Measurements from ENCODE around the gene POU6F2.

Gene POU6F2

DNA sequence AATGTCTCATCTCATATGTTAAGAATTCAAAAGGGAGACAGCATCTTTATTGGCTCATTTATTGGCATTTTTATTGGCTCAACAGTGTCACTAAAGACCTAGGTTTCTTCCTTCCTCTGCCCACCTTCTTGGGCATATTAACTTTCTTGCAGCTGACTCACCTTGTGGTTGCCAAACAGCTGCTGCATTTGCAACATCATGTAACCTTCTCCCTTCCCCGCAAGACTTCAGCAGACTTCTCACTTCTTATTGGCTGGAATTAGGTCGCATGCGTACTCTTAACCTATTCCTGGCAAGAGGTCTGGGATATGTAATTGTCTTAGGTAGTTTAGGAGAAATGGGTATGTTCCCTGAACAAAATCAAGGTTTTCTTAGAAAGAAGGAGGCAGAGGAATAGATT, 263.2 kb downstream of the POU6F2 start:
- Histone ChIP-seq H4K20me1 (ENCODE audit: insufficient read depth, low read length) (no peaks in the 10 kb centered on the region), H3K27me3 (replicated peaks; ENCODE audit: insufficient read depth, low read length) (no peaks in the 10 kb centered on the region), H3K9me3 (replicated peaks; ENCODE audit: insufficient read depth, low read length) (no peaks in the 10 kb centered on the region), H3F3A (ENCODE audit: insufficient read depth, low read length) (no peaks in the 10 kb centered on the region), H3K79me2 (ENCODE audit: low read length) (no peaks in the 10 kb centered on the region), H3K36me3 (replicated peaks; ENCODE audit: insufficient read depth, low read length) (no peaks in the 10 kb centered on the region), H3K9ac (ENCODE audit: low read length) (no peak overlapping the region), H3K27ac (ENCODE audit: low read length) (no peak overlapping the region), H3K4me1 (ENCODE audit: low read length) (no peaks in the 10 kb centered on the region), H2AFZ (ENCODE audit: low read length) (no peak overlapping the region), H3K4me2 (ENCODE audit: low read depth, low read length) (no peak overlapping the region), H3K9me2 (replicated peaks; ENCODE audit: insufficient read depth, low read length) (no peaks in the 10 kb centered on the region), H3K4me3 (ENCODE audit: low read length) (no peak overlapping the region)
- TF ChIP-seq EZH2phosphoT487 (IDR thresholded peaks at IDR 0.05; ENCODE audit: low read length): no peak
- TF ChIP-seq CTCF (IDR thresholded peaks at IDR 0.05; ENCODE audit: low read length): no peak
- no peak for TF ChIP-seq EZH2 (optimal IDR thresholded peaks at IDR 0.05; ENCODE audit: low read depth, low read length)
- DNase-seq: no peak

DNA sequence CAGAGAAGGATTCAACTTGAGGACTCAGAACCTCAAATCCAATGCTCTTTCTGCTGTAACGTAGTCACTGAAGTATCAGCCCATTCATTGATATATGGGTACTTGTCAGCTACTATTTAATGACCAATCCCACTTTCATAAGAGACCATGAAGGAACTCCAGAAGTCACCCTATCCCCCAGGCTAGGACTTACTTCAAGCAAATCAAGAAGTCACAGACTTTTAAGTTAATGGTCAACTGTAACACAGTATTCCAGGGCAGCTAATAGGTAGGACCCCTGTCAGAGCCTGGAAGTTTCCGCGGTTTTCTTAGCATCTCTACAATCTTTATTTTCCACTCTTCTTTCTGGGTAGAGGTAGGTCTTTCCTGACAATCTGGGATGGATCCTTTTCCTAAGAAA, 269.9 kb downstream of the POU6F2 start:
- H3F3A ChIP-seq (ENCODE audit: insufficient read depth, low read length): no peaks in the 10 kb centered on the region
- H3K79me2 ChIP-seq (ENCODE audit: low read length): no peaks in the 10 kb centered on the region
- H2AFZ ChIP-seq (ENCODE audit: low read length): no peak overlapping the region
- H3K4me2 ChIP-seq (ENCODE audit: low read depth, low read length): no peak overlapping the region
- H3K9me2 ChIP-seq (replicated peaks; ENCODE audit: insufficient read depth, low read length): no peaks in the 10 kb centered on the region
- H3K9me3 ChIP-seq (replicated peaks; ENCODE audit: insufficient read depth, low read length): no peaks in the 10 kb centered on the region
- no peaks in the 10 kb centered on the region for H4K20me1 ChIP-seq (ENCODE audit: insufficient read depth, low read length)
- no peaks in the 10 kb centered on the region for H3K36me3 ChIP-seq (replicated peaks; ENCODE audit: insufficient read depth, low read length)
- H3K27me3 ChIP-seq (replicated peaks; ENCODE audit: insufficient read depth, low read length): no peaks in the 10 kb centered on the region
- no peak overlapping the region for H3K27ac ChIP-seq (ENCODE audit: low read length)
- H3K4me1 ChIP-seq (ENCODE audit: low read length): no peaks in the 10 kb centered on the region
- DNase-seq: no peak
- TF ChIP-seq EZH2 (optimal IDR thresholded peaks at IDR 0.05; ENCODE audit: low read depth, low read length) (no peak), CTCF (IDR thresholded peaks at IDR 0.05; ENCODE audit: low read length) (no peak)
- H3K4me3 ChIP-seq (ENCODE audit: low read length): no peak overlapping the region
- H3K9ac ChIP-seq (ENCODE audit: low read length): no peak overlapping the region

- no peak overlapping the region for H3K9ac ChIP-seq (ENCODE audit: low read length)
- H3K9me2 ChIP-seq (replicated peaks; ENCODE audit: insufficient read depth, low read length): no peaks in the 10 kb centered on the region
- no peak overlapping the region for H3K4me2 ChIP-seq (ENCODE audit: low read depth, low read length)
- no peaks in the 10 kb centered on the region for H3K27me3 ChIP-seq (replicated peaks; ENCODE audit: insufficient read depth, low read length)
- no peaks in the 10 kb centered on the region for H3K4me1 ChIP-seq (ENCODE audit: low read length)
- no peak overlapping the region for H3K27ac ChIP-seq (ENCODE audit: low read length)
- TF ChIP-seq EZH2 (optimal IDR thresholded peaks at IDR 0.05; ENCODE audit: low read depth, low read length) (no peak), CTCF (IDR thresholded peaks at IDR 0.05; ENCODE audit: low read length) (no peak), EZH2phosphoT487 (IDR thresholded peaks at IDR 0.05; ENCODE audit: low read length) (no peak)
- no peaks in the 10 kb centered on the region for H3K9me3 ChIP-seq (replicated peaks; ENCODE audit: insufficient read depth, low read length)
- no peaks in the 10 kb centered on the region for H3K79me2 ChIP-seq (ENCODE audit: low read length)
- DNase-seq: no peak
- H3F3A ChIP-seq (ENCODE audit: insufficient read depth, low read length): no peaks in the 10 kb centered on the region
- no peak overlapping the region for H2AFZ ChIP-seq (ENCODE audit: low read length)
- no peak overlapping the region for H3K4me3 ChIP-seq (ENCODE audit: low read length)
- no peaks in the 10 kb centered on the region for H3K36me3 ChIP-seq (replicated peaks; ENCODE audit: insufficient read depth, low read length)
- no peaks in the 10 kb centered on the region for H4K20me1 ChIP-seq (ENCODE audit: insufficient read depth, low read length)
Measured at GRCh38 chr7:39248041-39248691, 270.5 kb downstream of the POU6F2 start.
